Hepatocyte (in vitro differentiated cells): Measurements from ENCODE around the gene TESK2. TPM values are rescaled to one million over a fixed set of nuclear protein-coding genes. Genes with fewer than 3 reads are reported as not detected.
"Not testable (repeated sequence)": the region's sequence is repeated elsewhere in the genome, so short reads cannot be mapped to it uniquely, and the experiment has no call there.

Source experiments
- DNase-seq: peaks from one replicate; pipeline ENCODE4 v3.0.0-alpha.2; 2016; ENCODE audit warnings: low spot score
- H2AFZ ChIP-seq: fragments of 200-600 bp; sonication (generic); 2 replicates; pipeline ENCODE4 v1.6.0; 2016; ENCODE audit warnings: antibody characterized with exemption, mild to moderate bottlenecking
- H3K27ac ChIP-seq: fragments of 200-600 bp; sonication (generic); 2 replicates; pipeline ENCODE4 v1.5.1; 2016; ENCODE audit warnings: mild to moderate bottlenecking
- H3K27me3 ChIP-seq: fragments of 200-600 bp; sonication (generic); 2 replicates; pipeline ENCODE4 v1.6.1; 2016
- H3K36me3 ChIP-seq: fragments of 200-600 bp; sonication (generic); replicated peaks from 2 replicates; pipeline ENCODE4 v1.5.1; 2016; ENCODE audit warnings: low read depth; ENCODE audit not compliant: insufficient read depth
- H3K4me1 ChIP-seq: fragments of 200-600 bp; sonication (generic); 2 replicates; pipeline ENCODE4 v1.5.1; 2016; ENCODE audit warnings: mild to moderate bottlenecking, moderate library complexity; ENCODE audit not compliant: insufficient read depth
- H3K4me2 ChIP-seq: fragments of 200-600 bp; sonication (generic); 2 replicates; pipeline ENCODE4 v1.6.0; 2016
- H3K4me3 ChIP-seq: fragments of 200-600 bp; sonication (generic); 2 replicates; pipeline ENCODE4 v1.5.1; 2016; ENCODE audit warnings: mild to moderate bottlenecking
- H3K79me2 ChIP-seq: fragments of 200-600 bp; sonication (generic); 2 replicates; pipeline ENCODE4 v1.6.0; 2017; ENCODE audit warnings: mild to moderate bottlenecking
- H3K9me2 ChIP-seq: fragments of 200-600 bp; sonication (generic); replicated peaks from 2 replicates; pipeline ENCODE4 v1.6.0; 2017; ENCODE audit warnings: mild to moderate bottlenecking; ENCODE audit not compliant: insufficient read depth
- H3K9me3 ChIP-seq: fragments of 200-600 bp; sonication (generic); 2 replicates; pipeline ENCODE4 v1.5.1; 2016; ENCODE audit warnings: low read depth, mild to moderate bottlenecking
- H4K20me1 ChIP-seq: fragments of 200-600 bp; sonication (generic); 2 replicates; pipeline ENCODE4 v1.6.0; 2016; ENCODE audit warnings: mild to moderate bottlenecking; ENCODE audit not compliant: insufficient read depth, poor library complexity, severe bottlenecking
- CTCF ChIP-seq: fragments of 200-600 bp; sonication (generic); IDR thresholded peaks from 2 replicates; pipeline ENCODE4 v1.5.1; 2016; ENCODE audit warnings: antibody characterized with exemption, mild to moderate bottlenecking; ENCODE audit not compliant: poor library complexity
- EZH2 ChIP-seq: fragments of 200-600 bp; sonication (generic); IDR thresholded peaks from 2 replicates; pipeline ENCODE4 v1.6.1; 2016; ENCODE audit warnings: antibody characterized with exemption, mild to moderate bottlenecking, borderline replicate concordance
- EZH2phosphoT487 ChIP-seq: fragments of 200-600 bp; sonication (generic); IDR thresholded peaks from one replicate; pipeline ENCODE4 v1.6.1; 2018; ENCODE audit warnings: antibody characterized with exemption, mild to moderate bottlenecking, low read depth, moderate library complexity; ENCODE audit not compliant: unreplicated experiment, severe bottlenecking
- WGBS: methylation state at CpG from one replicate; pipeline ENCODE4 v1.1.6; 2016; ENCODE audit warnings: low lambda C conversion rate; ENCODE audit errors: missing lambda C conversion rate; 5-methylcytosine and 5-hydroxymethylcytosine counted together
- polyA plus RNA-seq: library from polyadenylated mRNA; unstranded; fragments of >200 nt; fragmentation: Nextera tagmentation; extraction: Ambion mirVana; gene quantifications from 2 replicates; pipeline ENCODE4 v1.2.1, GENCODE V29; 2016
- total RNA-seq: library from RNA; depleted of rRNA; stranded (reverse); fragments of >200 nt; gene quantifications from 2 replicates; pipeline ENCODE4 v1.2.3, GENCODE V29; 2014

Gene TESK2
- total and polyA plus RNA-seq, 2 experiments from 2014 or later, result 6.2 to 8.6 TPM

- 86% methylated on average over 4 of the region's 4 CpGs for WGBS
- TF ChIP-seq EZH2phosphoT487 (no peak), EZH2 (no peak), CTCF (no peak)
- H3K9me3 ChIP-seq, result no peaks in the 10 kb centered on the region
Measured at GRCh38 chr1:45478121-45478814, 12.7 kb downstream of the TESK2 start.

GRCh38 chr1:45477646-45478045, 13.3 kb downstream of the TESK2 start:
- WGBS, result 83% methylated on average over 3 of the region's 3 CpGs
- no peak overlapping the region for H3K4me3 ChIP-seq
- no peak for TF ChIP-seq EZH2phosphoT487
- no peak for TF ChIP-seq CTCF
- TF ChIP-seq EZH2, result no peak
- H3K27ac ChIP-seq, result no peak overlapping the region
- H3K27me3 ChIP-seq, result no peaks in the 10 kb centered on the region
- no peaks in the 10 kb centered on the region for H3K9me2 ChIP-seq
- H2AFZ ChIP-seq, result no peak overlapping the region
- no peaks in the 10 kb centered on the region for H3K9me3 ChIP-seq
- H3K4me2 ChIP-seq, result no peak overlapping the region
- H3K79me2 ChIP-seq, result peaks cover 4% of the 10 kb centered on the region
- H3K36me3 ChIP-seq, result no peaks in the 10 kb centered on the region
- no peaks in the 10 kb centered on the region for H3K4me1 ChIP-seq
- no peak for DNase-seq
- no peaks in the 10 kb centered on the region for H4K20me1 ChIP-seq

More at GRCh38 chr1:45478121-45478814, 12.7 kb downstream of the TESK2 start:
- H3K79me2 ChIP-seq, result peaks cover 4% of the 10 kb centered on the region
- H3K9me2 ChIP-seq, result no peaks in the 10 kb centered on the region
- H3K27ac ChIP-seq, result no peak overlapping the region
- no peak overlapping the region for H3K4me3 ChIP-seq
- no peak for DNase-seq
- H2AFZ ChIP-seq, result no peak overlapping the region
- H3K27me3 ChIP-seq, result no peaks in the 10 kb centered on the region
- H3K4me1 ChIP-seq, result no peaks in the 10 kb centered on the region
- no peaks in the 10 kb centered on the region for H3K36me3 ChIP-seq
- H3K4me2 ChIP-seq, result no peak overlapping the region
- no peaks in the 10 kb centered on the region for H4K20me1 ChIP-seq

GRCh38 chr1:45474194-45474593, 16.8 kb downstream of the TESK2 start:
- not testable (repeated sequence) for H3K9me3 ChIP-seq, H3K27ac ChIP-seq, H3K9me2 ChIP-seq, H3K79me2 ChIP-seq, H4K20me1 ChIP-seq, H3K36me3 ChIP-seq, H3K27me3 ChIP-seq, H3K4me3 ChIP-seq, H3K4me2 ChIP-seq, H2AFZ ChIP-seq, DNase-seq, H3K4me1 ChIP-seq
- WGBS, result 98% methylated on average over 6 of the region's 6 CpGs

DNA sequence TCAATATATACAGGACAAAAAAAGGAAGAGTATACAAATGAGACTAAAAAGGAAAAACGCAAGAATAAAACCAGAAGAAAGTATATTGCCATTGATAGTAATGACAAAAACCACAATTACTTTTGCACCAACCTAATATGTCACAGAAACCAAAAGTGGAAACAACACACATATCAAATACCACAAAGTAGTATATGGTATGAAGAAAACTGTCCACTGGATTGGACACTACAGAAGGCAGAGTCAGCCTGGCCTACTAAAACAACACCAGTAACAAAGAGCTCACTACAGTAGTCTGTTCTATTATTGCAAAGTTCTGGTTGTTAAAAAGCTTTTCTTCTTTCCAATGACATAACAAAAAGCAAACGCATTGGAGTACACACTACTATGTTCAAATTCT, 17.7 kb downstream of the TESK2 start:
- no peak overlapping the region for H3K4me2 ChIP-seq
- no peak for DNase-seq
- H3K4me3 ChIP-seq, result no peak overlapping the region
- H4K20me1 ChIP-seq, result no peaks in the 10 kb centered on the region
- WGBS, result 96% methylated on average over 2 of the region's 2 CpGs
- H3K36me3 ChIP-seq, result no peaks in the 10 kb centered on the region
- H3K27ac ChIP-seq, result no peak overlapping the region
- no peaks in the 10 kb centered on the region for H3K27me3 ChIP-seq
- H2AFZ ChIP-seq, result no peak overlapping the region
- no peaks in the 10 kb centered on the region for H3K9me2 ChIP-seq
- no peaks in the 10 kb centered on the region for H3K9me3 ChIP-seq
- H3K79me2 ChIP-seq, result no peaks in the 10 kb centered on the region
- H3K4me1 ChIP-seq, result no peaks in the 10 kb centered on the region
- TF ChIP-seq EZH2 (no peak), CTCF (no peak), EZH2phosphoT487 (no peak)
